ENCODE data around the gene RHBG.

The RHBG gene

DNA sequence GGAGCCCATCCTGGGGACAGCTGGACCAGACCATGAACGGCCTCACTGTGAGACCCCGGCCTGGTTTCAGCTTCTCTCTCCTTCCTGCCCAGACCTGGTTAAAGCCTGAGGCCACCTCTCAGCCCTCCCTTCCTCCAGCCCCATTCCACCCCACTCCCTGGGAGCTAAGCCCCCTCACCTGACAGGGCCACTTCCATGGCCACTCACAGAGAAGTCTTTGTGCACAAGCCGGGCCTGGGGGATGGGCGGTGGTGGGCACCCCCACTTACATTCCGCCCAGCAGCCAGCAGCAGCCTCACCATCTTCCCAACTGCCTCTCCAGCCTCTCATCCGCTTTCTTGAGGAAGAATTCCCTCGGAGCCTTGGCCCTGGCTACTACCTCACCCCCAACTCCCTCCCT, 40.4 kb downstream of the RHBG start:
- DNase-seq (ENCODE audit: extremely low spot score): no peak
- ChIA-PET POLR2A (no interaction called here), CTCF (interaction anchor here (1.0 to 11.7 kb wide), 4 partner anchors 25 to 217 kb away, joined by 3 to 88 read pairs (median 4); no protein-coding TSS in a partner anchor)
- TF ChIP-seq, protein P1, sequence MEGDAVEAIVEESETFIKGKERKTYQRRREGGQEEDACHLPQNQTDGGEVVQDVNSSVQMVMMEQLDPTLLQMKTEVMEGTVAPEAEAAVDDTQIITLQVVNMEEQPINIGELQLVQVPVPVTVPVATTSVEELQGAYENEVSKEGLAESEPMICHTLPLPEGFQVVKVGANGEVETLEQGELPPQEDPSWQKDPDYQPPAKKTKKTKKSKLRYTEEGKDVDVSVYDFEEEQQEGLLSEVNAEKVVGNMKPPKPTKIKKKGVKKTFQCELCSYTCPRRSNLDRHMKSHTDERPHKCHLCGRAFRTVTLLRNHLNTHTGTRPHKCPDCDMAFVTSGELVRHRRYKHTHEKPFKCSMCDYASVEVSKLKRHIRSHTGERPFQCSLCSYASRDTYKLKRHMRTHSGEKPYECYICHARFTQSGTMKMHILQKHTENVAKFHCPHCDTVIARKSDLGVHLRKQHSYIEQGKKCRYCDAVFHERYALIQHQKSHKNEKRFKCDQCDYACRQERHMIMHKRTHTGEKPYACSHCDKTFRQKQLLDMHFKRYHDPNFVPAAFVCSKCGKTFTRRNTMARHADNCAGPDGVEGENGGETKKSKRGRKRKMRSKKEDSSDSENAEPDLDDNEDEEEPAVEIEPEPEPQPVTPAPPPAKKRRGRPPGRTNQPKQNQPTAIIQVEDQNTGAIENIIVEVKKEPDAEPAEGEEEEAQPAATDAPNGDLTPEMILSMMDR (IDR thresholded peaks at IDR 0.05; ENCODE audit: control extremely low read depth, extremely low read depth, low read depth, missing control alignments): no peak

DNA sequence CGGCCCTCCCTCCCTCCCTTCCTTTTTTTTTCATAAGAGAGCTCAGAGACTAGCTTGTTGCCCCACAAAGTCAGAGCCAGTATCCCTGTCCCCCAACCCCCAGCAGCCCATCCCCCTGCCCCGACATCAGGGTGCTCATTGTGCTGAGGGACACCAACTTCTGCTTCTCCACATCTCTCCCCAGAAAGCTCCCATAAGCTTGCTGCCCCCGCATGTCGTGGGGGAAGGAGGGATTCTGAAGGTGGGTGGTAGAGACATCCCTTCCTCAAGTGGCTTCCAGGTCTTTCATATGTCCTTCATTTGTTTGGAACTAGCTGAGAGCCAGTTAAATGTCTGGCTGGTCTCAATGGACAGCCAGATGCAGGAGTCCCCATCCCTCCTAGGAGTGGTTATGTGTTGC, 41.2 kb downstream of the RHBG start:
- ChIA-PET POLR2A (interaction anchor here (1.7 kb wide), 1 partner anchor 11 kb away, joined by 8 read pairs; no protein-coding TSS in a partner anchor), CTCF (interaction anchor here (0.8 to 11.7 kb wide), 6 partner anchors 8 to 35 kb away, joined by 3 to 88 read pairs (median 4); no protein-coding TSS in a partner anchor)
- DNase-seq (ENCODE audit: extremely low spot score): no peak
- TF ChIP-seq, protein P1 (IDR thresholded peaks at IDR 0.05; ENCODE audit: control extremely low read depth, extremely low read depth, low read depth, missing control alignments): no peak

DNA sequence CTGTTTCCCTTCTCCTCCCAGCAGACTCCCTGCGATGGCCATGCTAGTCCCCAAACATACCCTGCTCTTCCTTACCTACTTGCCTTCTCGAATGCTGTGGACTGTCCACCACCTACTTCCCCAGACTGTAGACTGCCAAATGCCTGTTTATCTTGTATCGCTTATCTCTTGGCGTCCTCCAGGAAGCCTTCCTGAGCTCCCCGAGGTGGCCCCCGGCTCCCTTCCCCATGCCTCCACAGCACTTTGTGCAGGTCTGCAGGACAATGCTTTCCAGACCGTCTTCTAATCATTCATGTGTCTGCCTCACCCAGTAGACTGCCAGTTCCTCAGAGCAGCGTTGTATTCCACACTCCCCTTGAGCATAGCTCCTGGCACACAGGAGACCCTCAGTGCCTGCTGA, 41.7 kb downstream of the RHBG start:
- ChIA-PET POLR2A (interaction anchor here (1.7 kb wide), 1 partner anchor 11 kb away, joined by 8 read pairs; no protein-coding TSS in a partner anchor), CTCF (interaction anchor here (0.8 to 1.5 kb wide), 3 partner anchors 9 to 25 kb away, joined by 3 to 5 read pairs (median 3); no protein-coding TSS in a partner anchor)
- no peak for DNase-seq (ENCODE audit: extremely low spot score)
- TF ChIP-seq, protein P1 (IDR thresholded peaks at IDR 0.05; ENCODE audit: control extremely low read depth, extremely low read depth, low read depth, missing control alignments): no peak

DNA sequence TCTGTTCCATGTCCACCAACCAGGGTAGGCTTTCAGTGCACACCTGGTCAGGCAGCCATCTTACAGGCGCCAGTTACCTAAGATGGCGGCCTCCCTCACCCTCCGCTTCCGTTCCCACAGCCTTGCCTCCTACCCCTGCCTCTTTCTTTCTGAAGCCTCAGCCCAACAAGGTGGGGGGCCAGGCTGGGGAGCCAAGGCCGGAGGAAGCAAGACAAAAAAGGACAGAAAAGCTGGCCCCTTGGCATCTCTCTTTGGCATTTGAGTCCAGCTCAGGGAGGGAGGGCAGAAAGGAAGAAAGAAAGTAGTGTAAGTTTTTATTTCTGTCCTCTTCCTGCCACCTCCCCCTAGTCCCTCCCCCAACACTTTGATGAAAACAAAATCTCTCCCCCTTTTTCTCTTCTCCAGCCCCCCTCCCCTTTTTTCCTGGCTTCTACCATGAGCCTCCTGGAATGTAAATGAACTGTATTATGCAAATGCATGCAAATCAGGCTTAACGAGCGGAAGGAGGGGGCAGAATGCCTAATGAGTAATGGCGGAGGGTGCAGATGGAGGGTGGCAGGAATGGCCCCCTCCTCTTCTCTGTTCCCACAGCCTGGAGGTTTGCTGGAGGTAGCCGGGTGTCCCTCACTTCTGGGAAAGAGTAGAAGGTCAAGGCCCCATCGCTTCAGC, 43.8 kb downstream of the RHBG start:
- POLR2A ChIA-PET: no interaction called here
- CTCF ChIA-PET: interaction anchor here (0.6 to 3.9 kb wide), 3 partner anchors 27 to 282 kb away, joined by 3 to 24 read pairs (median 7); no protein-coding TSS in a partner anchor
- DNase-seq (ENCODE audit: extremely low spot score): no peak
- TF ChIP-seq, protein P1 (IDR thresholded peaks at IDR 0.05; ENCODE audit: control extremely low read depth, extremely low read depth, low read depth, missing control alignments): no peak

DNA sequence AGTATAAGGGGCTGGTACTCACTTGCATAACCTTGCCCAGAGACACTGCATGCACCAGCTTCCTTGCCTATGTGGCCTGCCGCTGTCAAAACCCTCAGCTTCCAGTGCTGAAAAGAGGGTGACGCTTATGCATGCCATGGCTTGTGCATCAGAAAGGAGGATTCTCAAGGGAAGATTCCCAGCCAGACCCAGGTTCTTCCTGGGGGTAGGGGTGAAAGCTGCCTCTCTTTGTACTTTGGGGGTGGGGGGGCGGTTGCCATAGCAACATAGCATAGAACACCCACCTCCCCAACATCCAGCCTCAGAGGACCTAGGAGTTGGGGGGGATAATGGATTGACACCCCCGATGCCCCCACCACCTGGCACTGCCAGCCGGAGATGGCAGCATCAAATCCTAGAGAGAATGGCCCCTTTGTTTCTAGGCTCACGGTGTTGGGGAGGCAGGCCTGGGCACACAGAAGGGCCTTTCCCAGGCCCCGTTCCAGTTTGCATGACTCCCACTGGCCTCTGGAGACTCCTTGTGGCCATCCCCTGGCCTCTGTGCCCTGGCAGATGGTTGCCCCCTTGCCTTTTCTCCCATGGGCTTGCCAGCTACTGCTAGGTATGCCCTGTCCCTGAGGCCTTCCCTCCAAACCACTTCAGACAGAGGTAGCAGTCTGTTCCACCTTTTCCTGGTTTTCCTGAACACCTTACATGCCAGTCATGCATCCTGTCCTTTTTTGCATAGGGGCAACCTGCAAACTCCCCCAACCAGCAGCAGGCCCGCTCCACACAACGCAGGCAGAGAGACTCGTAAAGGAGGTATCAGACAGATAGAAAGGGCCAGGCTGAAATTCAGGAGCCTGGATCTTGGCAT, 44.6 kb downstream of the RHBG start:
- CTCF ChIA-PET: interaction anchor here (0.6 to 3.9 kb wide), 4 partner anchors 28 to 283 kb away, joined by 3 to 24 read pairs (median 16); no protein-coding TSS in a partner anchor
- no peak for DNase-seq (ENCODE audit: extremely low spot score)
- POLR2A ChIA-PET: no interaction called here
- TF ChIP-seq, protein P1 (IDR thresholded peaks at IDR 0.05; ENCODE audit: control extremely low read depth, extremely low read depth, low read depth, missing control alignments): no peak

DNA sequence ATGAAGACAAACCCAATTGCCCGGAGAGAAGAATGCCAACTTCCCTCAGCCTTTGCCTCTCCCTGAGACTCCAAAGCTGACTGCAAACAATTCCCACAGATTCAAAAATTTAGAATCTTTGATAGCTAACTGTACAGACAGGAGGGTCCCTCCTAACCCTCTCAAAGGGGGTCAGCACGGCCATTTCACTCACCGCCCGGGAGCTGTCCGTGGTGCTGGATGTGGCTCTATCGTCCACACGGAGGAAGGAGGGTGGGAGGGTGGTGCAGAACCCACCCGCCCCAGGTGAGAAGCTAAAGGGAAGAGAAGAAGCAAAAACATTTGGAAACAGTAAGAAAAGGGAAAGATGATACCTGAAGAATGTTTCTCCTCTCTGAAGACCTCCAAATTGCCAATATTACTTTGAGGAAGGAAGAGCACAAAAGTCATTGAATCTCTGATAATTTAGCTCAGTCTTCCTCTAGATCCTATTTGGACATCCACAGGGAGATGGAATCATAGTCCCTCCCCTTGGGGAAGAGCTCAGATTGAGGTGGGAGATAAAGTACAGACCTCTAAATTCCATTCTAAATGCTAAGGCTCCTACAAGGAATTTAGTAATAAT, 45.6 kb downstream of the RHBG start:
- POLR2A ChIA-PET: no interaction called here
- DNase-seq (ENCODE audit: extremely low spot score): no peak
- TF ChIP-seq, protein P1 (IDR thresholded peaks at IDR 0.05; ENCODE audit: control extremely low read depth, extremely low read depth, low read depth, missing control alignments): no peak
- CTCF ChIA-PET: interaction anchor here (0.8 to 3.9 kb wide), 5 partner anchors 9 to 43 kb away, joined by 3 to 24 read pairs (median 7); no protein-coding TSS in a partner anchor
